HCT116 (cell line): ENCODE results near the gene TMPRSS7. TPM values are rescaled to one million over a fixed set of nuclear protein-coding genes. Genes with fewer than 3 reads are reported as not detected.

ENCODE experiments used
- ATAC-seq: fragments of 200-7000 bp; cut with Tn5 transposase; 2 replicates; pipeline ENCODE4 v1.9.1; 2020; ENCODE audit warnings: mild to moderate bottlenecking, moderate library complexity
- BruUV-seq: library from RNA; stranded (reverse); fragments of 400-500 nt; replicated peaks from 2 replicates; lab custom pipeline; 2021; lab: Mats Ljungman, UMichigan
- CTCF ChIA-PET: fragments of 300-600 bp; sonication (Branson Sonifier 250); formaldehyde crosslinking; loops from one replicate; lab custom pipeline; 2021; ENCODE audit warnings: antibody characterized with exemption; lab: Charles Lee
- POLR2A ChIA-PET: fragments of 300-600, 350-600 bp; sonication (Branson Sonifier 250); formaldehyde crosslinking; loops from one replicate; lab custom pipeline; 2021; ENCODE audit warnings: antibody characterized with exemption; lab: Charles Lee
- RAD21 ChIA-PET, 2 experiments: fragments of 300-600 bp; sonication (Branson Sonifier 250); formaldehyde crosslinking; loops; one replicate each; lab custom pipeline; 2023; ENCODE audit warnings: low total read pairs in 2 of 2; ENCODE audit not compliant: uncharacterized antibody in 2 of 2, unreplicated experiment in 2 of 2, low non-redundant PET in 1 of 2; lab: Charles Lee
- DNase-seq: peaks from one replicate; pipeline ENCODE4 v3.0.0-alpha.2; 2010; ENCODE audit warnings: low read depth, low spot score
- H2AFZ ChIP-seq: fragments of 200-600 bp; shearing (Covaris generic), sonication (generic); 2 replicates; pipeline ENCODE4 v1.6.1; 2017; ENCODE audit warnings: low read depth, mixed run types, mixed read lengths, antibody characterized with exemption, low read length; ENCODE audit not compliant: poor library complexity, severe bottlenecking
- H3K27ac ChIP-seq: 2 replicates; pipeline ENCODE4 v1.5.1; 2012; ENCODE audit warnings: low read depth, low read length
- H3K27me3 ChIP-seq: fragments of 200-600 bp; sonication (generic); 2 replicates; pipeline ENCODE4 v1.6.1; 2016; ENCODE audit warnings: mixed run types, low read length, mixed read lengths; ENCODE audit not compliant: insufficient read depth
- H3K36me3 ChIP-seq, 2 experiments: fragments of 200-500 bp in 1 of 2; fragments of 200-600 bp in 1 of 2; sonication (Bioruptor generic) in 1 of 2; sonication (generic) in 1 of 2; 2 replicates each; pipeline versions ENCODE4 v1.5.1 to v1.6.1; 2014 to 2016; ENCODE audit warnings: low read length in 2 of 2, inconsistent platforms in 1 of 2, mixed read lengths in 1 of 2, mixed run types in 1 of 2; ENCODE audit not compliant: insufficient read depth in 2 of 2, control insufficient read depth in 1 of 2
- H3K4me1 ChIP-seq, 2 experiments: fragments of 200-600 bp in 1 of 2; sonication (generic) in 1 of 2; 2 replicates each; pipeline versions ENCODE4 v1.5.1 to v1.6.1; 2012 to 2017; ENCODE audit warnings: low read length in 2 of 2, inconsistent platforms in 1 of 2, mild to moderate bottlenecking in 1 of 2, mixed read lengths in 1 of 2, mixed run types in 1 of 2, moderate library complexity in 1 of 2; ENCODE audit not compliant: insufficient read depth in 2 of 2, control insufficient read depth in 1 of 2
- H3K4me2 ChIP-seq: fragments of 200-600 bp; sonication (generic); 2 replicates; pipeline ENCODE4 v1.6.1; 2017; ENCODE audit warnings: mixed run types, low read length, mixed read lengths
- H3K4me3 ChIP-seq, 2 experiments: fragments of 200-600 bp in 1 of 2; sonication (generic) in 1 of 2; replicated peaks in 1 of 2; 2 replicates each; pipeline ENCODE4 v1.5.1; 2011 to 2016; ENCODE audit warnings: low read length in 2 of 2, control low read depth in 1 of 2, low read depth in 1 of 2, mild to moderate bottlenecking in 1 of 2, mixed read lengths in 1 of 2, mixed run types in 1 of 2
- H3K79me2 ChIP-seq: fragments of 200-600 bp; sonication (generic); 2 replicates; pipeline ENCODE4 v1.6.1; 2017; ENCODE audit warnings: mild to moderate bottlenecking, mixed run types, low read length, moderate library complexity, mixed read lengths; ENCODE audit not compliant: insufficient read depth
- H3K9ac ChIP-seq: fragments of 200-600 bp; sonication (generic); 2 replicates; pipeline ENCODE4 v1.6.1; 2016; ENCODE audit warnings: low read length, mixed read lengths
- H3K9me2 ChIP-seq: fragments of 200-600 bp; sonication (generic), shearing (Covaris generic); 2 replicates; pipeline ENCODE4 v1.6.1; 2017; ENCODE audit warnings: mixed run types, mild to moderate bottlenecking, moderate library complexity; ENCODE audit not compliant: insufficient read depth
- H3K9me3 ChIP-seq, 2 experiments: fragments of 200-500 bp in 1 of 2; fragments of 200-600 bp in 1 of 2; sonication (Bioruptor generic) in 1 of 2; sonication (generic) in 1 of 2; 2 replicates each; pipeline ENCODE4 v1.6.1; 2014 to 2017; ENCODE audit warnings: low read length in 2 of 2, mixed read lengths in 2 of 2, inconsistent platforms in 1 of 2, low read depth in 1 of 2, mild to moderate bottlenecking in 1 of 2, mixed run types in 1 of 2, moderate library complexity in 1 of 2; ENCODE audit not compliant: control insufficient read depth in 1 of 2, insufficient read depth in 1 of 2
- H4K20me1 ChIP-seq: fragments of 200-600 bp; sonication (generic), shearing (Covaris generic); 2 replicates; pipeline ENCODE4 v1.6.1; 2017; ENCODE audit warnings: mixed run types, mild to moderate bottlenecking, moderate library complexity; ENCODE audit not compliant: insufficient read depth
- CEBPB ChIP-seq: IDR thresholded peaks from 2 replicates; pipeline ENCODE4 v1.6.1; 2012; ENCODE audit warnings: low read depth
- CTCF ChIP-seq, 3 experiments: fragments of 200-600 bp in 1 of 3; sonication (generic) in 1 of 3; IDR thresholded peaks in 2 of 3; conservative IDR thresholded peaks in 1 of 3; 2 replicates each; pipeline ENCODE4 v1.5.1; 2012 to 2017; ENCODE audit warnings: low read depth in 2 of 3, low read length in 2 of 3, antibody characterized with exemption in 1 of 3, borderline replicate concordance in 1 of 3, control low read depth in 1 of 3, mild to moderate bottlenecking in 1 of 3, mixed read lengths in 1 of 3, mixed run types in 1 of 3, moderate library complexity in 1 of 3; ENCODE audit not compliant: insufficient read depth in 1 of 3
- EGR1 ChIP-seq: IDR thresholded peaks from 2 replicates; pipeline ENCODE4 v1.6.1; 2012; ENCODE audit warnings: low read depth
- ELF1 ChIP-seq: IDR thresholded peaks from 2 replicates; pipeline ENCODE4 v1.6.1; 2012; ENCODE audit warnings: low read depth, borderline replicate concordance
- EZH2 ChIP-seq: fragments of 200-600 bp; sonication (generic); IDR thresholded peaks from 2 replicates; pipeline ENCODE4 v1.6.1; 2017; ENCODE audit warnings: antibody characterized with exemption, mixed run types
- EZH2phosphoT487 ChIP-seq: fragments of 200-600 bp; IDR thresholded peaks from 2 replicates; pipeline ENCODE4 v1.6.1; 2018; ENCODE audit warnings: antibody characterized with exemption, borderline replicate concordance
- FOSL1 ChIP-seq: IDR thresholded peaks from 2 replicates; pipeline ENCODE4 v1.6.1; 2012; ENCODE audit warnings: low read depth
- JUND ChIP-seq: IDR thresholded peaks from 2 replicates; pipeline ENCODE4 v1.6.1; 2012
- MAX ChIP-seq: IDR thresholded peaks from 2 replicates; pipeline ENCODE4 v1.6.1; 2012
- POLR2A ChIP-seq: IDR thresholded peaks from 2 replicates; pipeline ENCODE4 v1.7.0; 2011; ENCODE audit warnings: borderline replicate concordance; ENCODE audit not compliant: insufficient read depth, insufficient read length; ENCODE audit errors: extremely low read depth
- POLR2AphosphoS5 ChIP-seq: IDR thresholded peaks from 2 replicates; pipeline ENCODE4 v1.6.1; 2011; ENCODE audit warnings: mild to moderate bottlenecking, low read depth, low read length, moderate library complexity
- SIN3A ChIP-seq: IDR thresholded peaks from 2 replicates; pipeline ENCODE4 v1.6.1; 2012; ENCODE audit warnings: low read depth
- SP1 ChIP-seq: IDR thresholded peaks from 2 replicates; pipeline ENCODE4 v1.6.1; 2012; ENCODE audit warnings: low read depth
- SRF ChIP-seq: IDR thresholded peaks from 2 replicates; pipeline ENCODE4 v1.6.1; 2012; ENCODE audit warnings: low read depth
- TCF7L2 ChIP-seq: IDR thresholded peaks from 2 replicates; pipeline ENCODE4 v1.7.0; 2011; ENCODE audit warnings: borderline replicate concordance, inconsistent platforms; ENCODE audit not compliant: insufficient read depth, insufficient read length; ENCODE audit errors: extremely low read depth
- ZFX ChIP-seq: fragments of 450-650 bp; IDR thresholded peaks from 2 replicates; pipeline ENCODE4 v1.6.1; 2017
- ZNF274 ChIP-seq: fragments of 200-500 bp; sonication (Bioruptor generic); IDR thresholded peaks from 2 replicates; pipeline ENCODE4 v1.6.1; 2014; ENCODE audit warnings: mild to moderate bottlenecking, low read depth, low read length, inconsistent platforms
- intact Hi-C: fragments of 100-400 bp; cut with micrococcal nuclease; formaldehyde crosslinking; loops from 2 replicates; pipeline ENCODE4 v1.10.0; 2022
- total RNA-seq: library from RNA; stranded (reverse); gene quantifications from one replicate; pipeline ENCODE4 v1.2.1, GENCODE V29; 2021; ENCODE audit not compliant: unreplicated experiment
- TF ChIP-seq, protein P1 (sequence below): IDR thresholded peaks from 2 replicates; pipeline ENCODE4 v1.6.1; 2011; ENCODE audit warnings: mild to moderate bottlenecking, low read length, moderate library complexity; ENCODE audit not compliant: insufficient replicate concordance; ENCODE audit errors: extremely low read depth
- TF ChIP-seq, protein P2 (sequence below): IDR thresholded peaks from 2 replicates; pipeline ENCODE4 v1.6.1; 2012

The TMPRSS7 gene
- total RNA-seq, 1 experiment from 2014 or later = not detected

DNA sequence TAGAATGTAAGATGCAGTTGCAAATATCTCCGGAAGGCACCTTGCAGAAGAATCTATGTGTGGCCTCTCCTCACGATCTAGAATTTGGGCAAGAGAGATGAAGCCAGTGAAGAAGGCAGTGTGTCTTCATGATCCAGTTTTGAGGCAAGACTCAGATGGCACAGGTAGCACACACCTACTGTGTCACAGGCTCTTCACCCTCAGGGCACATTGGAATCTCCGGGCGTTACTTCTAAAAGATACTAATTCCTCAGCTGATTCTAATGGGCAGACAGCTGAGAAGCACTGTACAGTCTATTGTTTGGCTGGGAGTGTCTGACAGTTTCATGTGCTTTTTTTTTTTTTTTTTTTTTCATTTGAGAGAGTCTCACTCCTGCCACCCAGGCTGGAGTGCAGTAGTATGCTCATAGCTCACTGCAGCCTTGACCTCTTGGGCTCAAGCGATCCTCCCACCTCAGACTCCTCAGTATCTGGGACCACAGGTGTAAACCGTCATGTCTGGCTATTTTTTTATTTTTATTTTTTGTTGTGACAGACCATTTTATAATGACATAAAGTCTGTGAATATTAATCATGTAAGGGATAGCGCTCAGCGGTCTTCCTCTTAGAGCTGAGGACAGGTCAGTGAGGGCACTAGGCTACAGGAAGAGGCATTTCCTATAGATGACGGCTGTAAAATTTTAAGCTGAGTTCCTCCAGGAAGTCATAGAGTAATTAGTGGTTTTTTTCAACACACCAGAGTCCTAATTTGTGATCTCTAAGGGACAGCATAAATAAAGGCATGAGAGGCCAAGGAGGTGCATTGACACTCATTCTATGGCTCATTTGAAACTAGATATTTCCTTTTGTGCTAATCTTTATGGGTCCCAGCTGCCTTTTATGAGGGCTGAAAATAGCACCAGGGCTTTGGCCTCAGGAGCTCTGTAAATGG lies 55.7 kb downstream of the TMPRSS7 start (continued):
- TF ChIP-seq, protein P1, sequence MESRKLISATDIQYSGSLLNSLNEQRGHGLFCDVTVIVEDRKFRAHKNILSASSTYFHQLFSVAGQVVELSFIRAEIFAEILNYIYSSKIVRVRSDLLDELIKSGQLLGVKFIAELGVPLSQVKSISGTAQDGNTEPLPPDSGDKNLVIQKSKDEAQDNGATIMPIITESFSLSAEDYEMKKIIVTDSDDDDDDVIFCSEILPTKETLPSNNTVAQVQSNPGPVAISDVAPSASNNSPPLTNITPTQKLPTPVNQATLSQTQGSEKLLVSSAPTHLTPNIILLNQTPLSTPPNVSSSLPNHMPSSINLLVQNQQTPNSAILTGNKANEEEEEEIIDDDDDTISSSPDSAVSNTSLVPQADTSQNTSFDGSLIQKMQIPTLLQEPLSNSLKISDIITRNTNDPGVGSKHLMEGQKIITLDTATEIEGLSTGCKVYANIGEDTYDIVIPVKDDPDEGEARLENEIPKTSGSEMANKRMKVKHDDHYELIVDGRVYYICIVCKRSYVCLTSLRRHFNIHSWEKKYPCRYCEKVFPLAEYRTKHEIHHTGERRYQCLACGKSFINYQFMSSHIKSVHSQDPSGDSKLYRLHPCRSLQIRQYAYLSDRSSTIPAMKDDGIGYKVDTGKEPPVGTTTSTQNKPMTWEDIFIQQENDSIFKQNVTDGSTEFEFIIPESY = no peak
- no peak for TF ChIP-seq CEBPB
- TF ChIP-seq ZNF274 = no peak
- no peak for TF ChIP-seq ELF1
- no peak for TF ChIP-seq TCF7L2
- TF ChIP-seq MAX = no peak
- TF ChIP-seq ZFX = no peak
- TF ChIP-seq, all 23 proteins: peak for 0

- Histone ChIP-seq H3K4me1 (peaks cover 16 to 26% of the 10 kb centered on the region in 2 experiments; a peak in 3 of 4 replicates), H3K36me3 (peaks cover 0 to 9% of the 10 kb centered on the region in 2 experiments; a peak in 1 of 4 replicates), H3K27me3 (no peaks in the 10 kb centered on the region), H2AFZ (no peak overlapping the region), H3K9me2 (no peaks in the 10 kb centered on the region), H3K4me3 (no peak overlapping the region), H3K79me2 (peaks cover 75% of the 10 kb centered on the region), H3K4me2 (no peak overlapping the region), H3K27ac (no peak overlapping the region), H3K9me3 (no peaks in the 10 kb centered on the region), H4K20me1 (no peaks in the 10 kb centered on the region), H3K9ac (no peak overlapping the region)
- ChIA-PET POLR2A (no interaction called here), CTCF (no interaction called here), RAD21 (no interaction called here)
- no TSS peak for BruUV-seq
- ATAC-seq (no peak), DNase-seq (no peak)
- intact Hi-C loops = no loop called here
- TF ChIP-seq EZH2phosphoT487 (no peak), JUND (no peak), SIN3A (no peak), ELF1 (no peak), FOSL1 (no peak), MAX (no peak), EZH2 (no peak), POLR2AphosphoS5 (no peak), SP1 (no peak), EGR1 (no peak), CTCF (IDR thresholded peaks at IDR 0.05 in 2 of 3, conservative IDR thresholded peaks at IDR 0.05 in 1 of 3; ENCODE audit: borderline replicate concordance in 1 of 3, insufficient read depth in 1 of 3, low read depth in 2 of 3, low read length in 2 of 3) (no peak), POLR2A (no peak), SRF (no peak), CEBPB (no peak)
- TF ChIP-seq, protein P2, sequence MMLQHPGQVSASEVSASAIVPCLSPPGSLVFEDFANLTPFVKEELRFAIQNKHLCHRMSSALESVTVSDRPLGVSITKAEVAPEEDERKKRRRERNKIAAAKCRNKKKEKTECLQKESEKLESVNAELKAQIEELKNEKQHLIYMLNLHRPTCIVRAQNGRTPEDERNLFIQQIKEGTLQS = no peak
Measured at GRCh38 chr3:112090887-112091586, 56.5 kb downstream of the TMPRSS7 start.
